Hepatocyte (in vitro differentiated cells): ENCODE data around the gene PUM2. TPM values are rescaled to one million over a fixed set of nuclear protein-coding genes. Genes with fewer than 3 reads are reported as not detected.

Source experiments
- DNase-seq: peaks from one replicate; pipeline ENCODE4 v3.0.0-alpha.2; 2016; ENCODE audit warnings: low spot score
- H2AFZ ChIP-seq: fragments of 200-600 bp; sonication (generic); 2 replicates; pipeline ENCODE4 v1.6.0; 2016; ENCODE audit warnings: antibody characterized with exemption, mild to moderate bottlenecking
- H3K27ac ChIP-seq: fragments of 200-600 bp; sonication (generic); 2 replicates; pipeline ENCODE4 v1.5.1; 2016; ENCODE audit warnings: mild to moderate bottlenecking
- H3K27me3 ChIP-seq: fragments of 200-600 bp; sonication (generic); 2 replicates; pipeline ENCODE4 v1.6.1; 2016
- H3K36me3 ChIP-seq: fragments of 200-600 bp; sonication (generic); replicated peaks from 2 replicates; pipeline ENCODE4 v1.5.1; 2016; ENCODE audit warnings: low read depth; ENCODE audit not compliant: insufficient read depth
- H3K4me1 ChIP-seq: fragments of 200-600 bp; sonication (generic); 2 replicates; pipeline ENCODE4 v1.5.1; 2016; ENCODE audit warnings: mild to moderate bottlenecking, moderate library complexity; ENCODE audit not compliant: insufficient read depth
- H3K4me2 ChIP-seq: fragments of 200-600 bp; sonication (generic); 2 replicates; pipeline ENCODE4 v1.6.0; 2016
- H3K4me3 ChIP-seq: fragments of 200-600 bp; sonication (generic); 2 replicates; pipeline ENCODE4 v1.5.1; 2016; ENCODE audit warnings: mild to moderate bottlenecking
- H3K79me2 ChIP-seq: fragments of 200-600 bp; sonication (generic); 2 replicates; pipeline ENCODE4 v1.6.0; 2017; ENCODE audit warnings: mild to moderate bottlenecking
- H3K9me2 ChIP-seq: fragments of 200-600 bp; sonication (generic); replicated peaks from 2 replicates; pipeline ENCODE4 v1.6.0; 2017; ENCODE audit warnings: mild to moderate bottlenecking; ENCODE audit not compliant: insufficient read depth
- H3K9me3 ChIP-seq: fragments of 200-600 bp; sonication (generic); 2 replicates; pipeline ENCODE4 v1.5.1; 2016; ENCODE audit warnings: low read depth, mild to moderate bottlenecking
- H4K20me1 ChIP-seq: fragments of 200-600 bp; sonication (generic); 2 replicates; pipeline ENCODE4 v1.6.0; 2016; ENCODE audit warnings: mild to moderate bottlenecking; ENCODE audit not compliant: insufficient read depth, poor library complexity, severe bottlenecking
- EZH2 ChIP-seq: fragments of 200-600 bp; sonication (generic); IDR thresholded peaks from 2 replicates; pipeline ENCODE4 v1.6.1; 2016; ENCODE audit warnings: antibody characterized with exemption, mild to moderate bottlenecking, borderline replicate concordance
- EZH2phosphoT487 ChIP-seq: fragments of 200-600 bp; sonication (generic); IDR thresholded peaks from one replicate; pipeline ENCODE4 v1.6.1; 2018; ENCODE audit warnings: antibody characterized with exemption, mild to moderate bottlenecking, low read depth, moderate library complexity; ENCODE audit not compliant: unreplicated experiment, severe bottlenecking
- WGBS: methylation state at CpG from one replicate; pipeline ENCODE4 v1.1.6; 2016; ENCODE audit warnings: low lambda C conversion rate; ENCODE audit errors: missing lambda C conversion rate; 5-methylcytosine and 5-hydroxymethylcytosine counted together
- polyA plus RNA-seq: library from polyadenylated mRNA; unstranded; fragments of >200 nt; fragmentation: Nextera tagmentation; extraction: Ambion mirVana; gene quantifications from 2 replicates; pipeline ENCODE4 v1.2.1, GENCODE V29; 2016
- total RNA-seq: library from RNA; depleted of rRNA; stranded (reverse); fragments of >200 nt; gene quantifications from 2 replicates; pipeline ENCODE4 v1.2.3, GENCODE V29; 2014
- TF ChIP-seq, protein P1 (sequence below): fragments of 200-600 bp; sonication (generic); IDR thresholded peaks from 2 replicates; pipeline ENCODE4 v1.5.1; 2016; ENCODE audit warnings: antibody characterized with exemption, mild to moderate bottlenecking; ENCODE audit not compliant: poor library complexity

Gene PUM2
- total and polyA plus RNA-seq, 2 experiments from 2014 or later = 14.4 to 55.5 TPM

DNA sequence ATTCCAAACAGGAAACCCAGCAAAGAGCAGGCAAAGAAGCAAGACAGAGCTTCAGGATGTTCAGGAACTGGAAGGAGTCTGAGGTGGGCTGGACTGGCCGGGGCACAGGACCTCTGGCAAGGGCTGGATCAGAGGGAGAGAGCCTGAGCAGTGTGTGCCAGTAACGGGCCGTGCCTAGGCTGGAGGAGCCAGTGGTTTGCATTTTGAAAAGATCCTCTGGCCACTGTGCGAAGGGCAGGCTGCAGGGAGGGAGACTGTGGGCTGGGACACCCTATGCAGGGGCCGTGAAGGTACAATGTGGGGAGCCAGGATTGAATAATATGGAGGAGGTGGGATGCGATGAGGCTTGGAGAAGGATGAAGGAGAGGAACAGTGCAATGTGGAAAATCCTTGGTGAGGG is 119.5 kb downstream of the PUM2 start:
- H3K4me3 ChIP-seq = no peak overlapping the region
- H3K4me1 ChIP-seq = peaks cover 1% of the 10 kb centered on the region
- no peaks in the 10 kb centered on the region for H3K9me3 ChIP-seq
- no peaks in the 10 kb centered on the region for H4K20me1 ChIP-seq
- H3K27me3 ChIP-seq = no peaks in the 10 kb centered on the region
- WGBS = 91% methylated on average over 6 of the region's 6 CpGs
- TF ChIP-seq EZH2phosphoT487 (no peak), EZH2 (no peak)
- TF ChIP-seq, protein P1, sequence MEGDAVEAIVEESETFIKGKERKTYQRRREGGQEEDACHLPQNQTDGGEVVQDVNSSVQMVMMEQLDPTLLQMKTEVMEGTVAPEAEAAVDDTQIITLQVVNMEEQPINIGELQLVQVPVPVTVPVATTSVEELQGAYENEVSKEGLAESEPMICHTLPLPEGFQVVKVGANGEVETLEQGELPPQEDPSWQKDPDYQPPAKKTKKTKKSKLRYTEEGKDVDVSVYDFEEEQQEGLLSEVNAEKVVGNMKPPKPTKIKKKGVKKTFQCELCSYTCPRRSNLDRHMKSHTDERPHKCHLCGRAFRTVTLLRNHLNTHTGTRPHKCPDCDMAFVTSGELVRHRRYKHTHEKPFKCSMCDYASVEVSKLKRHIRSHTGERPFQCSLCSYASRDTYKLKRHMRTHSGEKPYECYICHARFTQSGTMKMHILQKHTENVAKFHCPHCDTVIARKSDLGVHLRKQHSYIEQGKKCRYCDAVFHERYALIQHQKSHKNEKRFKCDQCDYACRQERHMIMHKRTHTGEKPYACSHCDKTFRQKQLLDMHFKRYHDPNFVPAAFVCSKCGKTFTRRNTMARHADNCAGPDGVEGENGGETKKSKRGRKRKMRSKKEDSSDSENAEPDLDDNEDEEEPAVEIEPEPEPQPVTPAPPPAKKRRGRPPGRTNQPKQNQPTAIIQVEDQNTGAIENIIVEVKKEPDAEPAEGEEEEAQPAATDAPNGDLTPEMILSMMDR = no peak
- no peak overlapping the region for H2AFZ ChIP-seq
- H3K4me2 ChIP-seq = no peak overlapping the region
- H3K27ac ChIP-seq = no peak overlapping the region
- no peaks in the 10 kb centered on the region for H3K79me2 ChIP-seq
- H3K9me2 ChIP-seq = no peaks in the 10 kb centered on the region
- H3K36me3 ChIP-seq = no peaks in the 10 kb centered on the region
- no peak for DNase-seq

DNA sequence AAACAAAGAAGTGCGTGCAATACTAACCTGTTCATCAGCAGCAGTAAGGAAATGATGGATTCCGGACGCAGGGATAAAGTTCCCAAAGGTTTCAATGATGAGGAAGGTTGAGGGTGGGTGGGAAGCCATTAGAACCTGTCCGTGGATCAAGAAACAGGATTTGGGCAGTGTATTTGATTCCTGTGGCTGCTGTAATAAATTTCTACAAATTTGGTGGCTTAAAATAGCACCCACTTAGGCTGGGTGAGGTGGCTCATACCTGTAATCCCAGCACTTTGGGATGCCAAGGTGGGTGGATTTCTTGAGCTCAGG is 120.6 kb downstream of the PUM2 start:
- no peak for DNase-seq
- Histone ChIP-seq H3K4me2 (no peak overlapping the region), H3K79me2 (no peaks in the 10 kb centered on the region), H3K9me2 (no peaks in the 10 kb centered on the region), H2AFZ (no peak overlapping the region), H3K4me1 (peaks cover 8% of the 10 kb centered on the region), H3K36me3 (no peaks in the 10 kb centered on the region), H4K20me1 (no peaks in the 10 kb centered on the region), H3K27me3 (no peaks in the 10 kb centered on the region), H3K27ac (peak overlapping the region; percentile 25), H3K4me3 (no peak overlapping the region), H3K9me3 (no peaks in the 10 kb centered on the region)
- 56% methylated on average over 4 of the region's 4 CpGs for WGBS
- TF ChIP-seq EZH2 (no peak), EZH2phosphoT487 (no peak)
- TF ChIP-seq, protein P1 = no peak

- no peak for DNase-seq
- H3K4me2 ChIP-seq = no peak overlapping the region
- WGBS = 67% methylated on average over 7 of the region's 8 CpGs
Measured at GRCh38 chr2:20229322-20230113, 121.1 kb downstream of the PUM2 start.

More at GRCh38 chr2:20229322-20230113, 121.1 kb downstream of the PUM2 start:
- H4K20me1 ChIP-seq = no peaks in the 10 kb centered on the region
- H3K27ac ChIP-seq = peak overlapping the region; percentile 25
- H3K79me2 ChIP-seq = no peaks in the 10 kb centered on the region
- peaks cover 8% of the 10 kb centered on the region for H3K4me1 ChIP-seq
- no peak for TF ChIP-seq EZH2
- TF ChIP-seq, protein P1 = no peak
- no peak for TF ChIP-seq EZH2phosphoT487
- no peak overlapping the region for H3K4me3 ChIP-seq
- no peaks in the 10 kb centered on the region for H3K36me3 ChIP-seq
- no peaks in the 10 kb centered on the region for H3K9me2 ChIP-seq
- no peak overlapping the region for H2AFZ ChIP-seq
- H3K27me3 ChIP-seq = no peaks in the 10 kb centered on the region
- H3K9me3 ChIP-seq = no peaks in the 10 kb centered on the region
